UCSD-AML1 (cell line): ENCODE data around the gene SIM1.

Experiments used
- DNase-seq: peaks from one replicate; lab custom pipeline; 2025; ENCODE audit not compliant: unreplicated experiment; lab: John Stamatoyannopoulos, UW

Gene SIM1

GRCh38 chr6:100456908-100457235 is 7.8 kb downstream of the SIM1 start:
- DNase-seq = no peak

- DNase-seq = no peak
These were observed 8.4 kb downstream of the SIM1 start for GRCh38 chr6:100456141-100456907.

- DNase-seq = no peak
These were observed 9.2 kb downstream of the SIM1 start for GRCh38 chr6:100455230-100456124.

GRCh38 chr6:100454551-100455229 is 10.0 kb downstream of the SIM1 start:
- no peak for DNase-seq

- DNase-seq = no peak
These were observed 10.8 kb downstream of the SIM1 start for GRCh38 chr6:100453701-100454521.

GRCh38 chr6:100452998-100453397 is 11.7 kb downstream of the SIM1 start:
- no peak for DNase-seq

- DNase-seq = no peak
These were observed 13.1 kb downstream of the SIM1 start for GRCh38 chr6:100451577-100451976.

- no peak for DNase-seq
These were observed 15.5 kb downstream of the SIM1 start for GRCh38 chr6:100449239-100449691.

- no peak for DNase-seq
These were observed 16.6 kb downstream of the SIM1 start for GRCh38 chr6:100447900-100448748.

GRCh38 chr6:100447081-100447899 is 17.4 kb downstream of the SIM1 start:
- DNase-seq = no peak

- no peak for DNase-seq
These were observed 18.3 kb downstream of the SIM1 start for GRCh38 chr6:100446115-100447080.

- DNase-seq = no peak
These were observed 19.2 kb downstream of the SIM1 start for GRCh38 chr6:100445512-100445911.

- no peak for DNase-seq
These were observed 23.8 kb downstream of the SIM1 start for GRCh38 chr6:100440935-100441334.

GRCh38 chr6:100435299-100435698 is 29.4 kb downstream of the SIM1 start:
- no peak for DNase-seq

GRCh38 chr6:100433726-100434435 is 30.8 kb downstream of the SIM1 start:
- no peak for DNase-seq

- DNase-seq = no peak
These were observed 32.6 kb downstream of the SIM1 start for GRCh38 chr6:100432136-100432535.

GRCh38 chr6:100430962-100431361 is 33.8 kb downstream of the SIM1 start:
- no peak for DNase-seq
